Choroid plexus epithelial cell (primary cell): ENCODE results near the gene INVS.

ENCODE experiments used
- DNase-seq: peaks from one replicate; pipeline ENCODE4 v3.0.0-alpha.2; 2010; ENCODE audit warnings: low read depth
- H3K4me3 ChIP-seq: 2 replicates; pipeline ENCODE4 v1.5.1; 2011; ENCODE audit warnings: low read depth, mild to moderate bottlenecking, control low read depth, low read length, moderate library complexity
- CTCF ChIP-seq: conservative IDR thresholded peaks from 2 replicates; pipeline ENCODE4 v1.5.1; 2011; ENCODE audit warnings: low read depth, mild to moderate bottlenecking, control low read depth, inconsistent platforms, low read length, moderate library complexity

The INVS gene

DNA sequence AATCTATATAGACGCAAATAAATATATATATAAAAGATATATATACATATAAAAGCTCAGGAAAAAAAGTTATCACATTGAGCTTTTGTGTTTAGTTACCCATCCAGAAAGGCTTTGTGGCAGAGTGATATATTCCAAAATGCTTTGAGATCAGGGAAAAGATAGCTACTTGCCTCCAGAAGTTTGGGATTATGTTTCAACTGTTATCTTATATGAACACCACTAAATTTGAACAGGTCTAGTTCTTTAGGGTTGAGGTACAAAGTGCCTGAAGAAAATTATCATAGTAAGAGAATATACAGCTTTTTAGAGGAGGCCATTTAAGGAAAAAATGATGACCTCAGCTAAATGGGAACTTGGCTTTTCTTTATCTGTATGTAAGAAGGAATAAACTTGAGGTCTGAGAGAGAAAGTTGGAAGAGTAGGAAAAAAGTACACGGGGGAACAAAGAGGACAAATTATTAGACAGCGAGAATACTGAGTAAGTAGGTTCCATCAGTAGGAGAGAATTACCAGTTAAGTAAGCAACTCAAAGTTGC lies 2.6 kb upstream of the INVS start:
- no peak overlapping the region for H3K4me3 ChIP-seq
- DNase-seq: no peak
- no peak for TF ChIP-seq CTCF

DNA sequence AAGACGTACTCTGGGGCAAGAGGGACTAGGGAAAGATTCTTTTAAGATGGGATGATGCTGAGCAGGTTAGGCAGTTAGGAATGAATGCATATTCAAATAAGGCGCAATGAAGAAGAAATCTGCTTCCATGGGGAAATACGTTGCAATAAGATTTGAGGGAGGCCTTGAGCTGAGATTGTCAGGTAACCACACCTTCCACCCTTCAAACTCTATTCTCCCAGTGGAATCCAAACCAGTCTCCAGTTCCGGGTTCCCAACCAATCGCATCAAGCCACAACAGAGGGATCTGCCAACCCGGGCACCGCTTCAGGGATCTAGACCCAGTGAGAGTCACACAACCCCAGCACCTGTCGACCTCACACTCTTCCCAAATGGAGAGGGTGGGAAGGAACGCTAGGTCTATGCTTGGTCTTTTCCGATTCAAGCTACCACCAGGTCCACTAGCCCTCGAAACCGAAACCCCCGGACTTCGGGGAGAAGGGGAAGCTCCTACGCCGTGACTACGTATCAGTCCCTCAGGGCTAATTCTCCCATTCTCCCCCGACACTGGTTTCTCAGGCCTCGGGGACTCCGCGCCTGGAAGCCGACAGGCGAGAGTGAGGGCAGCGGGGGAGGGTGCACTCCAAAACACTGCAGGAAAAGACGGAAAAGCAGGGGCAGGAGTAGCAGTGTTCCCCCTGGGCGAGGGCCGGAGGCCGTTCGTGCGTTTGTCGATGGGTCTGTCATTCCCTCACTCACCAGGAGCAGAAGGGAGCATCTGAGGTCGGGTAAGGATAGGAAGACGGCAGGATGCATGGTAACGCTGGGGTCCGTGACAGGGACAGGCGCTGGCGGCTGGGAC lies 777 bp upstream of the INVS start:
- peak; percentile 43 for DNase-seq
- peak overlapping the region; percentile 98 for H3K4me3 ChIP-seq
- TF ChIP-seq CTCF: no peak

DNA sequence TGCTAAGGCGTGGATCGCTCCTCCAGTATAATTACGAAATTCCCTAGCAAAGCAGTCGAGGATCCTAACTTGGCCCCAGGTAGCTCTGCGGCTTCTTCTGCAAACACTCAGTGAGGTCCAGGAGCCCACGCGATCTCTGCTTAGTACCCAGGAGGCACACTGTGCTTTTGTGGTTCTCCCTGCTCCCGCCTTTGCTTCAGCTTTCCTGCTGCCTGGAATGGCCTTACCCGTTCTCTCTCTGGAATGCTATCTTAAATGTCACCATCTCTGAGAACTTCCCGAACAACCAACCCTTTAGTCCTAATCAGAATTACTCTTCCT lies 639 bp downstream of the INVS start:
- no peak for DNase-seq
- H3K4me3 ChIP-seq: peak overlapping the region; percentile 98
- TF ChIP-seq CTCF: no peak

DNA sequence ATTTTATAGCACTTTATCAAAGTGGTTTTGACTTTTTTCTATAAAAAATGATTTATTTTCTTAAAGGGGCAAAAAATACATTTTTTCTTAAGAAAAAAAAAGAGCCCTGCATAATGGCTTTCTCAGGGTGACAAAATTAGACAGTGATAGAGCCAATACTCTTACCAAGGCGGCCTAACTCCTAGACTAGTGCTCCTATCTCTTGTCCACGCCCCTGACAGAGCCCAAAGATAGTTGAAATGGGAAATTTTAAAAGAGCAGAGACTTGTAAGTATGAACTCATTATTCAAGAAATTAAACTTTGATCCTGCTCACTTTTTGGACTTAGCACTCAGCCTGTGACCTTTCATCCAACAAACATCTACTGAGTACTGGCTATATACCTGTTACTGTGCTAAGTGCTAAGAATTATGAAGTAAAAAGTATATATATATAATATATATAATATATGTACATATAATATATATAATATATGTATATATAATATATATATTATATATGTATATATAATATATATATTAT lies 1.2 kb downstream of the INVS start:
- peak overlapping the region; percentile 98 for H3K4me3 ChIP-seq
- TF ChIP-seq CTCF: no peak
- no peak for DNase-seq

GRCh38 chr9:100101608-100102007 lies 2.6 kb downstream of the INVS start:
- no peak overlapping the region for H3K4me3 ChIP-seq
- no peak for TF ChIP-seq CTCF
- no peak for DNase-seq

DNA sequence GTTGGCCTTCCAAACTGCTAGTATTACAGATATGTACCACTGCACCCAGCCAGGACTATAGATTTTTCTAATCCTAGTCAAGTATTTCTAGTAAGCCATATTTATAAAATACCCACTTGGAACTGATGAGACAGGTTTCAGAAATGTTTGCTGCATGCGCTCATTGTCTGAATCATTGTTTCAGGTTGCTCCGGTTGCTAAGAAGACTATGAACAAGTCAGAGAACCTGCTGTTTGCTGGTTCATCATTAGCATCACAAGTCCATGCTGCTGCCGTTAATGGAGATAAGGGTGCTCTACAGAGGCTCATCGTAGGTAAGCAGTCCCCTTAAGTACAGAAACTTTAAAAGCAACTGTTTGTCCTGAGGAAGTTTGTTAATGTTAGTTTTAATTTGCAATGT lies 5.3 kb downstream of the INVS start:
- H3K4me3 ChIP-seq: no peak overlapping the region

More for the DNA sequence above, 5.3 kb downstream of the INVS start:
- no peak for TF ChIP-seq CTCF
- DNase-seq: no peak
